GM20000 (cell line): ENCODE results near the gene ARGLU1.

Experiments used
- DNase-seq: peaks from one replicate; pipeline ENCODE4 v3.0.0; 2012; ENCODE audit warnings: low spot score
- TF ChIP-seq, protein P1 (sequence below): IDR thresholded peaks from 2 replicates; pipeline ENCODE4 v1.5.1; 2012; ENCODE audit warnings: mild to moderate bottlenecking, control low read depth; ENCODE audit errors: extremely low read depth, missing control alignments

ARGLU1 gene

DNA sequence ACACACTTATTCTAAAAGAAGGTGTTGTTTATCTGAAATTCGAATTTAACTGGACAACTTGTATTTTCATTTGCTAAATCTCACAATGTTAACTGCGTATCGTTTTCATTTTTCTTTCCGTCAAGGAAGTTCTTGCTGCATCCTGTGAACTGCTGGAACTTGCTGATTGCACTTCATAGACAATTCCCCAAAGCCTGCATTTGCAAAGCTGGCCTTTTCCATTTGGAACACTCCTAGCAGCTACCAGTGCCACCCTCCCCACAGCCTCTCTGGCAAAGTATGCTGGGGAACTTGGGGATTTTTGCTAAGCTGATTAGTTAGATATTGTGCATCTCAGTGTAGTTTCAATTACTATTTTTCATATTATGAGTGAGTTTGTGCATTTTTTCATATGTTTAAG is 20.4 kb upstream of the ARGLU1 start:
- no peak for DNase-seq
- TF ChIP-seq, protein P1, sequence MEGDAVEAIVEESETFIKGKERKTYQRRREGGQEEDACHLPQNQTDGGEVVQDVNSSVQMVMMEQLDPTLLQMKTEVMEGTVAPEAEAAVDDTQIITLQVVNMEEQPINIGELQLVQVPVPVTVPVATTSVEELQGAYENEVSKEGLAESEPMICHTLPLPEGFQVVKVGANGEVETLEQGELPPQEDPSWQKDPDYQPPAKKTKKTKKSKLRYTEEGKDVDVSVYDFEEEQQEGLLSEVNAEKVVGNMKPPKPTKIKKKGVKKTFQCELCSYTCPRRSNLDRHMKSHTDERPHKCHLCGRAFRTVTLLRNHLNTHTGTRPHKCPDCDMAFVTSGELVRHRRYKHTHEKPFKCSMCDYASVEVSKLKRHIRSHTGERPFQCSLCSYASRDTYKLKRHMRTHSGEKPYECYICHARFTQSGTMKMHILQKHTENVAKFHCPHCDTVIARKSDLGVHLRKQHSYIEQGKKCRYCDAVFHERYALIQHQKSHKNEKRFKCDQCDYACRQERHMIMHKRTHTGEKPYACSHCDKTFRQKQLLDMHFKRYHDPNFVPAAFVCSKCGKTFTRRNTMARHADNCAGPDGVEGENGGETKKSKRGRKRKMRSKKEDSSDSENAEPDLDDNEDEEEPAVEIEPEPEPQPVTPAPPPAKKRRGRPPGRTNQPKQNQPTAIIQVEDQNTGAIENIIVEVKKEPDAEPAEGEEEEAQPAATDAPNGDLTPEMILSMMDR = no peak

DNA sequence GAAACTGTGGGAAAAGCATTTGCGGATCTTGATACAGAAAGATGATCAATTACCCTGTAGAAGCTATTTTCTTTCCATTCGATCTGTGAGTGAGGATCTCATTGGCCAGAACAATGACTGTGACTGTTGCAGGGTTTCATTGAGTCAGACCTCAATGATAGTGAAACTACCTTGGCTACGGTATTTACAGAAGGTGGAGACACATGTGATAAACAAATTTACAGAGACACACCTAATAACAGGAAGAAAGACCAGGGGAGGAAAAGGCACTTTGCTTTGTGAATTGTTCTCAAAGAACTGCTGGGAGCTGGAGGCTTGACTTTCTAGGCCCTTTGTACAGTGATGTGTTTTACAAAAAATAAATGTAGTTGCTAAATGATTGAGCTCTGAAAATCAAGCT is 19.9 kb upstream of the ARGLU1 start:
- no peak for DNase-seq

DNA sequence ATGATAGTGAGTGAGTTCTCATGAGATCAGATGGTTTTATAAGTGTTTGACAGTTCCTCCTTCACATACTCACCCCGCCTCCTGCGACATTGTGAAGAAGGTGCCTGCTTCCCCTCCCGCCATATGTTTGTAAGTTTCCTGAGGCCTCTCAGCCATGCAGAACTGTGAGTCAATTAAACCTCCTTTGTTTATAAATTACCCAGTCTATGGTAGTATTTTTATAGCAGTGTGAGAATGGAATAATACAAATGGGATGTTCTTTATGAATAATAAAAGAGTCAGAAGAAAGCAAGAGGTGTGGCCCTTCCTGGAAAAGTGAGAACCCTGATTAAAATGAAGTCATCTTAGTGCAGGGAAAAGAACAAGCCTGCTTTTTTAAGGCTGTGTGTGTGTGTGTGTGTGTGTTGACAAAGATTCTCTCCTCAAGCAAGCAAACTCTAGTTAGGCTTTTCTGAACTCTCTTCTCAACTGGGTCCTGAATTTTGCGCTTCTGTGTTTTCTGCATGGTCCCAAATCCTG is 18.8 kb upstream of the ARGLU1 start:
- DNase-seq = no peak
- TF ChIP-seq, protein P1 = no peak

More for the DNA sequence above, 19.9 kb upstream of the ARGLU1 start:
- TF ChIP-seq, protein P1 = no peak

DNA sequence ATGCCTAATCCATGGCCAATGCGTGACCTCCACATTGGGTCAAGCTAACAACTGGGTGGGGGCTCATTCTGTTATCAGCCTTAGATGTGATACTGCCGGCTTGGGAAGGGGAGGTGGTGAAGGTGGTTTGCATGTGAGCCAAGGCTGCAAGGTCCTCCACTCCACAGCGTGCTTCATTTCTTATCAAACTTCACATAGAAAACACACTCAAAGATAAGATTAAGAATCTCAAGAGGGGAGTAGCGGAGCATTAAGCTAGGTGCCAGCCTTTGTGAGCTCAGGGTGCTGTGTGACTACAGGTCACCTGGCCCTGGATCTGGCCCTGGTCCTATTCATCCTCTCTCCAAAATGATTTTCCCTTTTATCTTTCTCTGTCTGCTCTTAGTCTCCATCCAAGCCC is 13.3 kb upstream of the ARGLU1 start:
- TF ChIP-seq, protein P1 = no peak
- no peak for DNase-seq

DNA sequence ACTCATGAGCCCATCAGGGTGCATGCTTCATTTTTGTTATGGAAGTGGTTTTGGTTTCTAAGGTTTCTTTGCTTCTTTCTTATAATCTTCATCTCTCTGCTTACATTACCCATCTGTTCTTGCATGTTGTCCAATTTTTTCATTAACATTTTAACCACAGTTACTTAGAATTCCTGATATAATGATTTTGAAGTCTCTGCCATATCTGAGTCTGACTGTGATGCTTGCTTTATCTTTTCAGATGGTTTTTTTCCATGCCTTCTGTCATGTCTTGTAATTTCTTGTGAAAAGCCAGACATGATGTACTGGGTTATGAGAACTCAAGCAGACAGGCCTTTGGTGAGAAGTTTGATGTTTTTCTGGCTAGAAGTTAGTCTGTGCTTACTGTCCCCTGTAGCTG is 8.0 kb upstream of the ARGLU1 start:
- TF ChIP-seq, protein P1 = no peak
- no peak for DNase-seq

DNA sequence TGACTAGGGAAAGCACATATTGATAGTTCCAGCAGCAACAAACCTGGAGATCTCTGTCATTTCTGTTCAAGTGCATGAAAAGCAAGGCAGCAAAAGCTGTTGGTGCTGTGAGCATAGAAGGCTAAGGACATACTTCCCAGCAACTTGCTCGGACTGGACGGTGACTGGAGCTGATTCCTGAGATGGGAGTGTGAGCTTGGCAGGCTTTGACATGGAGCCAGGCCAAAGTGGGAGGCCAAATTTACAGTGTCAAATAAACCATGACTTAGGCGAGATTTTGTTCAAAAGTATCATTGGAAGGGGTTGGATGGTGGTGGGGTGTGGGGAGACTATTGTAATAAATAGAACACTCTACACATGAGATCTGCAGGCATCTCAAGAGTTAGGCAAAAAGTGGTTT is 5.9 kb upstream of the ARGLU1 start:
- TF ChIP-seq, protein P1 = no peak

DNA sequence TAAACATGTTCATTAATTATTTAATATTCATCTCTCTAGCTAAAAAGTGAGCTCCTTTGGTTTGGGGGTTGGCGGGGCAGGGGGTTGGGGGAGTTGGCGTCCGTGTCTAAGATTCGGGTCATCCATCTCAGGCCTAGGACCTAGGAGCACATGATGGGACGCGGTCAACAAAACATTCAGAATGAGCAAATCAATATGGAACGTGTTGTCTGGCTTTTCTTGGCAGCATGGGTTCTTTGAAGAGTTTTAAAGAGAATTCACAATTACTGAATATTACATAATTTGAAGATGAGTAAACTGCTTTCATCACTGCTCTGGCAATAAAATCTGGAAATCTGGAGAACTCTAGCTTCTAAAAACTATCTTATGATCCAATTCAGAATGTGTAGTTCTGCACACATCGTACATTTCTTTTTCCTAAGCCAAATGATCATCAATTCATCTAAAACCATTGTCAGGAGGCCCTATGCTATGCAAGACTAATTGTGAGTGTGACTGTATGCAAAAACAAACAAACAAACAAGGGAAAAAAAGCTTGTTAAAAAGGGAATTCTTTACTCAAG is 5.4 kb upstream of the ARGLU1 start:
- no peak for DNase-seq
- TF ChIP-seq, protein P1 = no peak

More for the DNA sequence above, 5.9 kb upstream of the ARGLU1 start:
- DNase-seq = no peak
